SIG-M5 treated with dmso at 0.1 percent for 504 hours (cell line): ENCODE measurements around the gene STAT1.
"Not testable (repeated sequence)": the region's sequence is repeated elsewhere in the genome, so short reads cannot be mapped to it uniquely, and the experiment has no call there.

Experiments
- DNase-seq: peaks from one replicate; lab custom pipeline; 2025; ENCODE audit not compliant: unreplicated experiment; lab: John Stamatoyannopoulos, UW

The STAT1 gene

DNA sequence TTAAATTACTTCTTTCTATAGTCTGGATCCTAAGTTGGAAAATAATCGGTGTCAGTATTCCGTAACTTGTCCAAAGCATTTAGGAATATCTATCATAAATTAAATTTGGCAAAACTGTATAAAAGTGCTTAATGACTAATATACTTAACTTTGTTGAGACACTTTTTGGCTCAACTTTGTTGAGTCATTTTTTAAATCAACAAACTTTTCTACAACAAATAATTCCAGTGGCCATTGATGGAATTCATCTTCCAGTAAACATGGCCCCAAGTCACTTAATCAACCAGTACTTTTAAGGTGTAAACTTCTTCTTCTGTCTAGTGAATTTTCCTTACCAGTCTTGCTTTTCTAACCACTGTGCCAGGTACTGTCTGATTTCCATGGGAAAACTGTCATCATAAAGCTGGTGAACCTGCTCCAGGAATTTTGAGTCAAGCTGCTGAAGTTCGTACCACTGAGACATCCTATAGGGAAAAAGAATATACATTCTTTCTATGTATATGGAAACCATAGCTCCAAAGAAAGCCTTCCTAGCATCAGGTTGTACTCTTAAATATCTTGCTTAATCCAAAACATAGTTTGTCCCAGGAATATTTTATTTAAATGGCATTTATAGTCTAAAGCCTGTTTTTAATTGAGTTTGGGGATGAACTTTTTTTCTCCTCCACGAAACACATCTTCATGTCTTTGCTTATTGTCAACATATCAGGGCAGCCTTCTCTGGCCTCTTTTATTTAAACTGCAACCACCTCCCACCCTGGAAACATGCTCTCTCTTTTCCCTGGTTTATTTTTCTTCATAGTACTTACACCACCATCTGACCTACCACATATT is 4.2 kb downstream of the STAT1 start:
- no peak for DNase-seq

- DNase-seq, result no peak
Measured at GRCh38 chr2:191008286-191008685, 5.7 kb downstream of the STAT1 start.

- DNase-seq, result no peak
Measured at GRCh38 chr2:191006997-191007783, 6.8 kb downstream of the STAT1 start.

DNA sequence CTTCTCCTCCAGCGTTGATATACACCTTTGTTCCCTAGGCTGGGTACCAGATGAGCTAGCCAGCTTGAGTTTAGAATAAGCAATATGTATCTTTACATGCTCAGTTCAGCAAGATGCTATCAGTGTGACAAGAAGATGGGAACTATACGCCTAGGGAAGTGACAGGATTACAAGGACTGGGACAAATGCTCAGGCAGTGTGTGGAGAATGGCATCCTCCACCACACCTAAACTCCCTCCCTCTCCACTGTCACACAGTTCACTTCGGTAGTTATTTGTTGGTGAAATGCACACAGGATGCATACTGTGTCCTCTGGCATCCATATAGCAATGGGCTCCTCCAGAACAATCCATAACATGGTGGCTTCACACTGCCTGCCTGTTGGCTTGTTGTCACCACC is 7.7 kb downstream of the STAT1 start:
- DNase-seq, result no peak

DNA sequence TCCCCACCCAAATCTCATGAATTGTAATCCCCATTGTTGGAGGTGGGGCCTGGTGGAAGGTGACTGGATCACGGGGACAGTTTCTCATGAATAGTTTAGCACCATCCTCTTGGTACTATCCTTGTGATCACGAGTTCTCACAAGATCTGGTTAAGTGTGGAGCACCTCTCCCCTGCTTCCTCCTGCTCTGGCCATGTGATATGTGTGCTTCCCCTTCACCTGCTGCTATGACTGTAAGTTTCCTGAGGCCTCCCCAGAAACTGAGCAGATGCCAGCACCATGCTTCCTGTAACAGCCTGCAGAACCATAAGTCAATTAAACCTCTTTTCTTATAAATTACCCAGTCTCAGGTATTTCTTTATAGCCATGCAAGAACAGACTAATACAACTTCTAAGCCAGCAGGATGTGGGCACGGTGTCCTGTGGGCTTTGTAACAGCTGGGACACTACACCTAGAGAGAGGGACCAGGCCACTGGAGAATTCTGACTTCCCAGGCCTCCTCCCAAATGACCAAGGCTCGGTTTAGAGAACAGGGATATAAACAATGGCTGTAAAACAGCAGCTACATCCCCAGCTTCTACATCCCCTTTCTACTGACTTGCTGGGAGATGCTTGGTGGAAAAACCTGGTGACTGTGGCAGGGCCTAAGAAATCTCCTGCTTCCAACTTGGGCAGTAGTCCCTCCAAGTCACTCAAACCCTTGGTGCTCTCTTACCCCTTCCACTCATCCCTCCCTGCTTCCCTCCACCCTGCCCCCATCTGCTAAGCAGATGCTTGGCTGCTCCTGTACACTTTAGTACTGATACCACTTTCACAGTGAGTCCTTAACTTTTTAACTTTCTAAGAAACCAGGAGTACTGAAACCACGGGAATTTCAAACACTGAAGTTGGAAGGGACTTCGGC is 10.3 kb downstream of the STAT1 start:
- no peak for DNase-seq

GRCh38 chr2:191001624-191002023 is 12.3 kb downstream of the STAT1 start:
- DNase-seq, result no peak

- DNase-seq, result no peak
Measured at GRCh38 chr2:191001032-191001431, 12.9 kb downstream of the STAT1 start.

DNA sequence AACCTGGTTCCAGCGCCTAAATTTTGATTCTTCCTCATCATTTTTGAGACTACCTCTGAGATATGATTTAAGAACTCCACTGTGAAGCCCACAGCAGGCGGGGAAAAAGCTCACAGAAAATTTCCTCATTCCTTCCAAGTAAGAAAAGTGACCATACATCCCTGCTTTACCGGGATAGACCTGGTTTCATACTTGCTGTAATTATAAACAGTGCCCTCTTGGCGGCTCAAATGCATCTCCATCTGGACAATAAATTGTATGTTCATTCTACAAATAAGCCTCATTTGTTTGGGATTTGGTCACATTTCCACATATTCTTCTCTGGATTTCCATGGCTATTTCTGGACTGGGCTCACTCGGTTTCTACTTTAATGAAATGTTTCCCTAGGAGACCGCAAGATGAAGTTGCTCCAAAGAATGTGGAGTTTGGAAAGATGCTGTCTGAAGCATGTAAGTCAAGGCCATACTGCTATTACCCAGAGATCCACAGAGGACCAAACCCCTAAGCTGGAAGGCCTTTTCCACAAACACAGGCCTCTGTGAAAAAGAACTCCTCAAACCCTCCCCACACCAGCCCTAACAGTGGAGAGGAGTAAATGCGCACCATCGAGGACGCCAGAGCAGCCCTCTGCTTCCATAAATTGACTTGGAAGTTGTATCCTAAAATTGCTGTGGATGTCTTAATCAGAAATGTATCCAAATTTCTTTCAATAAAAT is 13.9 kb downstream of the STAT1 start:
- no peak for DNase-seq

DNA sequence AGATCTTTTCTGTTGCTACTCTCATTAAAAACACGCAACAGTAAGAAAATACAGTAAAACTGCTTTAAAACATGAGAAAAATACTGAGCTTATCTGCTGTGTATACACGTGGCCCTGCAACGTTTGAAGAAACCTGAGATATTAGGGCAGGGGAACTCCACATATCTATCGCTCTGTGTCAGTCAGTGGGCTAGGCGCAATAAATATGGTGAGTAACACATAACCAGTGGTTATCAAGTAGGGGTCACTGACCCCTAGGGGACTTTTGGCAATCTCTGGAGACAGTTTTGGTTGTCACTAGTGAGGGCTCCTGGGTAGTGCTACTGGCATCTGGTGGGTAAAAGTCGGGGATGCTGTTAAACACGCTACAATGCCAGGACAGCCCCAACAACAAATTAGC is 14.9 kb downstream of the STAT1 start:
- no peak for DNase-seq

DNA sequence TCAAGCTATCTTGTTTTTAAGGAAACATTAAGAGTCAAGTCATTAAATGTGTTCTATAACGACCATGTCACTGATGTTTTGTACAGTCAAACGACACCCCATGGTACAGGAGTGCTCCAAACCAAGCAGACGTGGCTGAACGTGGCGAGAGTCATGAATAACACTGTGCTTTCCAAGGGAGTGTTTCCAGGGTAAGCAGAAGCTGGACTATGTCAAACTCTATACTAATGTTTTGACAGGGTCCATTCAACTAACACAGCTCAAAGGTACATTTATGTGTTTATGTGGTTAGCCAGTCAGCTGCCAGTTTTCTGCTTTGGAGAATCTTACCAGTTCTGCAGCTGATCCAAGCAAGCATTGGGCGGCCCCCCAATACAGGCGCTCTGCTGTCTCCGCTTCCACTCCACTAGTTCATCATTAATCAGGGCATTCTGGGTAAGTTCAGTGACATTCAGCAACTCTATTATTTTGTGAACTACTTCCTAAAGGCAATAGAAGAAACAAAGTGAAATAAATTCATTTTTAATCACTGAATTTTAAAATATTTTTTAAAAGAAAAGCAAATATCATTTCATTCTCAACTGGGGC is 16.4 kb downstream of the STAT1 start:
- DNase-seq, result no peak

DNA sequence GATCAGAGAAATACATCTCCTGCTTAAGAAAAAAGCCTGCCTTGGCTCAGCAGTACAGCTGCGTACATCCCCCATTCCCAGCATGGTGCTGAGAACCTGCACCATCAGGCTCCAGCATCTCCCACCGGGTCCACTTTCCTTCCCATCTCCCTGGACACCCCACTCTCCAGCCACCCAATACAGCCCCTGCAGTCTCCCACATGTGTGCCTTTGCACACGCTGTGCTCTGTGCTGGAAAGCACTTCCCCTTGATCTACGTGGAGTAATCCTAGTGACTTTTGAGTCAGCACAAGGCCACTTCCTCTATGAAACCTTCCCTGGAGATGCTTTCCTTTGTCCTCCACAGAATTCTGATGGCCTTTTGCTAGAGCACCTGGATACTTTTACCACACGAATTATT is 17.0 kb downstream of the STAT1 start:
- peak; percentile 79 for DNase-seq

DNA sequence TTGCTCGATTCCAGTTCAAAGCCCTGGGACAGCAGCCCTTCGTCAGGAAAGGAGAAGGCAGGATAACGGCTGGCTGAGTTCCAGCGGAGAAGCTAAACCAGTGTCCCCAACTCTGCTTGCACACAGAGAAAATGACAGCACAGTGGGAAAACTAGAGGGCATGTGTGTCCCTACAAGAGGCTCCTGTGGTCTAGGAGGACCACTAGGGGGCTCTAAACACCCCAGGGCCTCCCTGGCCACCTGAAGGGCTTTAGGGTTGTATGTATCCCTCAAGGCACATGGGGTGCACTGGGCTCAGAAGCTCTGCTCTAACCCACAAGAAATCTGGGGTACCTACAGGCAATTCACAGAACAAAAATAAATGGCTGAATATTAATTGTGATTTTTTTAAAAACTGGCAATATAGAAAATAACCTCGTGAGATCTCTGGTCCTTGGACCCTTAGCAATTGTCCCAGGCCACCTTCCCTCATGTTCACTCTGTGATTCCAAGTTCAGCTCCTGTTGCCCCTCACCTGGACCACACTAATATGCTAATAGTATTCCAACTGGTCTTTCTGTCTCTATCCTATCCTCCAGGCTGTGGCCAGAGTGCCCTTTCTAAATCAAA is 17.5 kb downstream of the STAT1 start:
- DNase-seq, result peak; percentile 36

- DNase-seq, result not testable (repeated sequence)
Measured at GRCh38 chr2:190995315-190995714, 18.7 kb downstream of the STAT1 start.

GRCh38 chr2:190994148-190994547 is 19.8 kb downstream of the STAT1 start:
- DNase-seq, result no peak

DNA sequence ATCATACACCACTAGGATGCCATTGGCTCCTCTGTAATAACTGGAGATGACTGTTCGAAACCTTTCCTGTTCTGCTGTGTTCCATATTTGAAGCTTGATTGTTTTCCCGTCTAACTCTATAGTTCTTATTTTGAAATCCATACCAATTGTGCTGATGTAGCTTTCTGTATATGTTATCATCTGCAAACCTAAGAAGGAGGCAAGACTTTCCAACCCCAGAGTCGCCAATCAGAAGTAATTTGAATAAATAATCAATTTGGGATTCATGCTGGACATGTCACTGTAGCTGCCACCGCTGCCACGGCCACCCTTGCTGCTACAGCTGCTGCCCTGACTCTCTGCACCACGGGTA is 20.7 kb downstream of the STAT1 start:
- DNase-seq, result no peak

- DNase-seq, result no peak
Measured at GRCh38 chr2:190990132-190990531, 23.8 kb downstream of the STAT1 start.

DNA sequence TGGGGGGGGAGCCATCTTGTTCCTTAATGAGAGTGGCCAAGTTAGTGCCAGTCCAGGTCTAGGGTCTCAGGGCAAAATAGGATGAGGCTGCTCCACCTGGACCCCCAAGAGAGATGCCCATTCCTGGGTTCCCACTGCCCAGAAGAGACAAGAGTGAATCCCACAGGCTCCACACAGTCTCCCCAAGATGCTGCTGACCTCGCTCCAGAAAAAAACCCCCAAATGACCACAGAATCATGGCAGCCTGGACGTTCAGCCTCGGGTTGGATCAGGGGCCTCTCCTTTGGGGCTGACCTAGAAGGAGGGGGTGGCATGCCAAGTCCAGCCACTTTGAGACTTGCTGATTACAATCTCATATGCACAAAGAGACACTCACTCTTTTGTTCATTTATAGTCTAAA is 25.1 kb downstream of the STAT1 start:
- DNase-seq, result no peak

- no peak for DNase-seq
Measured at GRCh38 chr2:190987938-190988337, 26.0 kb downstream of the STAT1 start.

- no peak for DNase-seq
Measured at GRCh38 chr2:190987116-190987515, 26.9 kb downstream of the STAT1 start.
